Activated T-helper 1 cell treated with anti-CD3 and anti-CD28 coated beads, Interleukin-12 subunit alpha, Interleukin-12 subunit beta, Interleukin-2, Interleukin-4 antibody, amounts not matched to agents 30 ng/mL and 10 ng/mL and 1 ng/mL, durations not matched to agents 14 hours and 24 hours and 36 hours (primary cell): ENCODE measurements around the gene RGS3. TPM values are rescaled to one million over a fixed set of nuclear protein-coding genes. Genes with fewer than 3 reads are reported as not detected.
A peak's percentile ranks its signal among the peaks of the same experiment; 100 is the strongest.

Experiments
- DNase-seq: peaks from one replicate; pipeline ENCODE4 v3.0.0; 2021; ENCODE audit warnings: low spot score
- H3K27ac Mint-ChIP-seq: one replicate; pipeline ENCODE4 v1.8.0; 2021; ENCODE audit warnings: mild to moderate bottlenecking, mixed read lengths
- H3K27me3 Mint-ChIP-seq: one replicate; pipeline ENCODE4 v1.8.0; 2022; ENCODE audit warnings: mild to moderate bottlenecking, moderate library complexity, mixed read lengths; ENCODE audit not compliant: insufficient read depth
- H3K36me3 Mint-ChIP-seq: one replicate; pipeline ENCODE4 v1.8.0; 2021; ENCODE audit warnings: low read depth, mixed read lengths
- H3K4me1 Mint-ChIP-seq: one replicate; pipeline ENCODE4 v1.8.0; 2021; ENCODE audit warnings: low read depth, mixed read lengths
- H3K4me3 Mint-ChIP-seq: one replicate; pipeline ENCODE4 v1.8.0; 2021; ENCODE audit warnings: mild to moderate bottlenecking, moderate library complexity, mixed read lengths
- H3K9me3 Mint-ChIP-seq: one replicate; pipeline ENCODE4 v1.8.0; 2021; ENCODE audit warnings: mixed read lengths
- intact Hi-C: fragments of 100-400 bp; cut with micrococcal nuclease; formaldehyde crosslinking; loops from one replicate; pipeline ENCODE4 v1.15.1; 2024
- total RNA-seq: library from RNA; stranded (reverse); gene quantifications from 2 replicates; pipeline ENCODE4 v1.2.3, GENCODE V29; 2022

RGS3 gene
- total RNA-seq, 1 donor from 2014 or later = 128 TPM

DNA sequence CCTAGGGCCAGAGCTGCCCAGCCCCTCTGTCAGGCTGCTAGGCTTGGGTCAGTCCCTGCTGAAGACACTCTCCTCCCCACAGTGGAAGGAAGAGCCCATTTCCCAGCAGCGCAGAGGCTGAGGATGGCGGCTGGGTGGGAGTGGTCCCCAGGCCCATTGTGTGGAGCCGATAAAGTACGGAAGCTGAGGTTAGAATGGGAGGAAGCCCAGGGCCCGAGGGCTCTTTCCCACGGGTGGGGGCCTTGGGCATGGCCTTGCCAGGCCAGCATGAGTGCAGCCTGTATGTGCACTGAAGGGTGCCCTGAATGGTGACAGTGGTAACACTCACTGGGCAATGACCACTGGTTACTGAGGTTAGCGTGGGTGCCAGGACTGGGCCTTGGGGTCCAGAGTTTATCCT, 125.9 kb downstream of the RGS3 start:
- Mint-ChIP-seq H3K27ac (no peak overlapping the region), H3K9me3 (no peaks in the 10 kb centered on the region), H3K4me3 (peak overlapping the region; percentile 42), H3K4me1 (peaks cover 67% of the 10 kb centered on the region), H3K36me3 (peaks cover 23% of the 10 kb centered on the region), H3K27me3 (no peaks in the 10 kb centered on the region)
- no peak for DNase-seq
- intact Hi-C loops = loop anchor here (10.0 kb wide), 1 partner anchor 1675 kb away; no protein-coding TSS in a partner anchor

DNA sequence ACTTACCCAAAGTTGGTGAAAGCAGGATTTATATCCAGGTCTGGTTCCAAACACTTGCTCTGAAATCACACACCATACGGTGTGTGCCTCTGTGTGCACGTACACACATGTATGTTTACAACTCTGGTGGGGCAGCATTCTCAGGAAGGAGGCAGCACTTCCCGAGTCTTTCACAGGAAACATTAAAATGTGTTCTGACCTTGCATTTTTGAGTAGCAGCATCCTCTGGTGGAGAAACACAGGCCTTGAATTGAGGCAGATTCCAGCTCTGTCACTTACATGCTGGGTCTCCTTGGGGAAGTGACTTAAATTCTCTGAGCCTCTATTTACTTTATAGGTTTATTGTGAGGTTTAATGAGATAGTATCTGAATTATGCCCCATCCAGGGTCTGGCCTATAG, 126.4 kb downstream of the RGS3 start:
- Mint-ChIP-seq H3K36me3 (peaks cover 23% of the 10 kb centered on the region), H3K4me3 (no peak overlapping the region), H3K27ac (no peak overlapping the region), H3K27me3 (no peaks in the 10 kb centered on the region), H3K4me1 (peaks cover 66% of the 10 kb centered on the region), H3K9me3 (no peaks in the 10 kb centered on the region)
- intact Hi-C loops = loop anchor here (2.0 to 10.0 kb wide), 3 partner anchors 143 to 1675 kb away; partner anchors contain the start of gene ALAD
- no peak for DNase-seq

DNA sequence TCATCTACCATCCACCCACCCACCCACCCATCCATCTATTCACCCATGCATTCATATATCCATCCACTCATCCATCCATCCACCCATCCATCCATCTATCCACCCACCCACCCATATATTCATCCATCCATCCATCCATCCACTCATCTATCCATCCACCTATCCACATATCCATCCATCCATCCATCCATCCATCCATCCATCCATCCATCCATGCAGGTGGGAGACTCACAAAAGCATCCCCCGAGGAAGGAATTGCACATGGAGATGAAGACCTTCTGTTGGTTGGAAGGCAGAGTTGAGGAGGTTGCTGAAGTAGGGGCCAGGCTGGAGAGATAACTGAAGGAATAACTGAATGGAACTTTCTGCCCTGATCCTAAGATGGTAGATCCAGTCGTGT, 126.9 kb downstream of the RGS3 start:
- no peaks in the 10 kb centered on the region for H3K9me3 Mint-ChIP-seq
- DNase-seq = no peak
- no peak overlapping the region for H3K4me3 Mint-ChIP-seq
- H3K4me1 Mint-ChIP-seq = peaks cover 62% of the 10 kb centered on the region
- no peak overlapping the region for H3K27ac Mint-ChIP-seq
- H3K36me3 Mint-ChIP-seq = peaks cover 23% of the 10 kb centered on the region
- intact Hi-C loops = loop anchor here (2.0 kb wide), 2 partner anchors 144 to 190 kb away; partner anchors contain the start of gene ALAD
- no peaks in the 10 kb centered on the region for H3K27me3 Mint-ChIP-seq

DNA sequence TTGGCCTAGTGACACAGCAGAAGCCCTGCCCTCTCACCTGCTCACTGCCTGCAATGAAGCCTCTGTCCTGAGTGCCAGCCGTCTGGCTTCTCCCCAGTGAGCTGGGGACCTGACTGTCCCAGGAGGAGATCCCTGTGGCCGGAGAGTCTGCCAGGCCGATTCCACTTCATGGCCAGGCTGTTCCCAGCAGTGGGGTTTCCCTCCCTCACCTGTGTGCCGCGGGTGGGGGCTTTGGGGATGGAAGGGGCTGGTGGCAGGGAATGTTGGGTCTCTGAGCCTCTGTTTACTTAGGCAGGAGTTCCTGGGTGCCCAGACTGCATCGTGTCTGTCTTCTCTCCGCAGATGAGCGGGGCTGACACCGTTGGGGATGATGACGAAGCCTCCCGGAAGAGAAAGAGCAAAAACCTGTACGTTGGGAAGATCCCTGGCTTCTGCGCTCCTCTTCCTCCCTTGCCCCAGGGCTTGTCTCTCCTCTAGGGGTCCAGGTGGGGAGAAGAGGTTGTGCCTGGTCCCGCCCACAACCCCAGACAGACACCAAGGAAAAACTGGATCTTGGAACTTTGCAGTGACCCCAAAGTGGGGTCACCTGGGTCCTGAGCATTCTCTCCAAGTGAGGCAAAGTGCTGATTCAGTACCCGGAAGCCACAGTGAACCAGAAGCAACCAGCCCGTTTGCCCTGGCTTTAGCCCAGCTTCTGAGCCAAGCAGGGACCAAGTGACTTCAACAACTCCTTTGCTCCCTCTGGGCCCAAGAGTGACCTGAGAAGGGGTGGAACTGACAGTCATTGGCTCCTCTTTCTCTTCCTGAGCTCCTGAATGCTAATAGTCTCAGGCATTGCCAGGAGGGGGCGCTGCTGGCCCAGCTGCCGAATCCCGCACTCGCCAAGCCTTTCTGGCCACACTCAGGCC, 127.7 kb downstream of the RGS3 start:
- intact Hi-C loops = loop anchor here (1.0 to 2.0 kb wide), 3 partner anchors 64 to 190 kb away; partner anchors contain the start of gene ALAD
- Mint-ChIP-seq H3K27me3 (no peaks in the 10 kb centered on the region), H3K4me3 (no peak overlapping the region), H3K36me3 (peaks cover 21% of the 10 kb centered on the region), H3K9me3 (no peaks in the 10 kb centered on the region), H3K4me1 (peaks cover 53% of the 10 kb centered on the region), H3K27ac (peak overlapping the region; percentile 34)
- DNase-seq = peak; percentile 37

DNA sequence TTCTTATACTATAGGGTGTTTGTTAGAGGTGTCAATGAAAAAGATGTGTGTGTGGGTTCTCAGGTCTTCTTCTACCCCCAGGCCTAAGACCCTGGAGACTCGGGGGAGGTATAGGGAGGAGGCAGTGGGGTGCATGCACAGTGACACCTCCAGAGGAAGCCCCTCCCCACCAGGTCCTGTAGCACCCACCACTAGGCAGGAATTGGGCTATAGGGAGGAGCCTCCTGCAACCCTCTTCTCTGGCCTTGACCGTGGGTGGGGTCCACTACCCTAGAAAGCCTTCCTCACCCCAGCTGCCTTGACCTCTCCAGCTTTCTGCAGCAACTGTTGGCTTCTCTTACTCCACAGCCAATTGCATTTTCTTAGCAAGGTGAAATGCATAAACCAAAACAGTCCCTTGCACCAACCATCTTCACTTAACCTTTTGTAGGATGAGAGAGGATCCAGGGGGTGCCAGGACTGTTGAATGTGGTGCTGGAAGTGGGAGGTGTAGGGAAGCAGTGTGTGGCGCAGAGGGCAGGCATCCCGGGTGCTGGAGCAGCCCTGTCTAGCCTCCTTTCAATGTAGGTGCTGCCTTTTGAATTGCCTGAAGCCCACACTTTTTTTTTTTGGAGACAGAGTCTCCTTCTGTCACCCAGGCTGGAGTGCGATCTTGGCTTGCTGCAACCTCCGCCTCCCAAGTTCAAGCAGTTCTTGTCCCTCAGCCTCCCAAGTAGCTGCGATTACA, 128.5 kb downstream of the RGS3 start:
- intact Hi-C loops = loop anchor here (1.0 to 2.0 kb wide), 3 partner anchors 63 to 191 kb away; partner anchors contain the start of gene ALAD
- no peaks in the 10 kb centered on the region for H3K27me3 Mint-ChIP-seq
- H3K36me3 Mint-ChIP-seq = peaks cover 21% of the 10 kb centered on the region
- peaks cover 48% of the 10 kb centered on the region for H3K4me1 Mint-ChIP-seq
- H3K27ac Mint-ChIP-seq = peak overlapping the region; percentile 86
- no peak for DNase-seq
- no peaks in the 10 kb centered on the region for H3K9me3 Mint-ChIP-seq
- H3K4me3 Mint-ChIP-seq = no peak overlapping the region

DNA sequence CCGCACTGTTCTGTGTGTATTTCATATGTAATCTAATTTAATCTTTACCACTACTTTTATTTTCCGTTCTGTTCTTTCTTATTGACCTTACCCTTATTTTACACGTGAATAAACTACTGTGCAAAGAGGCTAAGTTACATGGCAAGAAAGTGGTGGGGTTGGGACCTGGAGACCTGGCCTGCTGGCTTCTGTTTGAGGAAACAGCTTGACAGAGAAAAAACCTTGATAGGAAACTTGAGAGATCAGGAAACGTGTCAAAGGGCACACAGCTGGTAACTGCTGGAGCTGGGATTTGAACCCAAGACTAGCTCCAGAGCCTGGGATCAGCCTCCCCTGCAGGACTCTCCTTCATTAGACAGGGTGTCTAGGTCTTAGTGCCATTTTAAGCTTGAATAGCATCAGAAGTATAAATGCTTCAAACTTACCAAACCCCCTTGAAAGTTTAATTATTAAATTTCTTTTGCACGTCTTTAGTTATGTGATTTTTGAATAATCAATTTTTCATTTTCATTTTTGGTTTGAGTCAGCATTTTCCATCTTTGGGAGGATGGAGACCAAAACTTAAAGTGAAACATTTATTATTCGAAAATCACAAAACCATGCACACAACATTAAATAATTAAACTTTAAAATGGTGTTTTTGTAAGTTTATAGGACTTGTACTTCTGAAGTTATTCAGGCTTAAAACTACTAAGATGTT, 129.5 kb downstream of the RGS3 start:
- Mint-ChIP-seq H3K27me3 (no peaks in the 10 kb centered on the region), H3K9me3 (no peaks in the 10 kb centered on the region), H3K27ac (peak overlapping the region; percentile 86), H3K4me1 (peaks cover 48% of the 10 kb centered on the region), H3K4me3 (no peak overlapping the region), H3K36me3 (peaks cover 22% of the 10 kb centered on the region)
- no peak for DNase-seq
- intact Hi-C loops = loop anchor here (1.0 kb wide), 2 partner anchors 9 to 14 kb away; no protein-coding TSS in a partner anchor

DNA sequence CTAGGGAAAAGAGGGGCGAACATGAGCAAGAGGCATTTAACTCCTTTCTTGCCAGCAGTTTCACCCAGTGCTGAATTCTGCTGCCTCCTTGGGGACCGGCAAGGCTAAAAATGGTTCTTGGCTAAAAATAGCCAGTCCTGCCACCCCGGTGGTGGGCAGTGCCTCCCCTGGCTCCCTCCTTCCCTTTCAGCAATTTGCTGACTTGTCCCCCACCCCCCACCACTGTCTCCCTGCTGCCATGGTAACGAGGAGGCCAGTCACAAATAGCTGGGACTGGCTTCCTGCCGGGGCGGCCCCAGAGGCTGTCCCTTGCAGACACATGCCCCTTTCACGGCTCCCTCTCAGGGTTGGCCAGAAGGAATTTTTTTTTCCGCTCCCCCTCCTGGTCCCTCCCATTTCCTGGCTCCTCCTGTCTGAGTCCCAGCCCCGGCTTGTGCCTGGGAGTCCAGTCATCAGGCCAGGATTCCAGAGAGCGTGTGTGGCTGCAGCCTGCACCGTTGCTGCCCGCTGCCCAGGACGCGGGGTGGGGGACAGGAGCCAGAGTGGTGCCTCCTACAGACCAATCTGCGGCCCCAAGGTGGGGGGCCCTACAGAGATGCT, 130.3 kb downstream of the RGS3 start:
- intact Hi-C loops = loop anchor here (1.0 kb wide), 2 partner anchors 9 to 14 kb away; no protein-coding TSS in a partner anchor
- H3K36me3 Mint-ChIP-seq = peaks cover 23% of the 10 kb centered on the region
- H3K9me3 Mint-ChIP-seq = no peaks in the 10 kb centered on the region

DNA sequence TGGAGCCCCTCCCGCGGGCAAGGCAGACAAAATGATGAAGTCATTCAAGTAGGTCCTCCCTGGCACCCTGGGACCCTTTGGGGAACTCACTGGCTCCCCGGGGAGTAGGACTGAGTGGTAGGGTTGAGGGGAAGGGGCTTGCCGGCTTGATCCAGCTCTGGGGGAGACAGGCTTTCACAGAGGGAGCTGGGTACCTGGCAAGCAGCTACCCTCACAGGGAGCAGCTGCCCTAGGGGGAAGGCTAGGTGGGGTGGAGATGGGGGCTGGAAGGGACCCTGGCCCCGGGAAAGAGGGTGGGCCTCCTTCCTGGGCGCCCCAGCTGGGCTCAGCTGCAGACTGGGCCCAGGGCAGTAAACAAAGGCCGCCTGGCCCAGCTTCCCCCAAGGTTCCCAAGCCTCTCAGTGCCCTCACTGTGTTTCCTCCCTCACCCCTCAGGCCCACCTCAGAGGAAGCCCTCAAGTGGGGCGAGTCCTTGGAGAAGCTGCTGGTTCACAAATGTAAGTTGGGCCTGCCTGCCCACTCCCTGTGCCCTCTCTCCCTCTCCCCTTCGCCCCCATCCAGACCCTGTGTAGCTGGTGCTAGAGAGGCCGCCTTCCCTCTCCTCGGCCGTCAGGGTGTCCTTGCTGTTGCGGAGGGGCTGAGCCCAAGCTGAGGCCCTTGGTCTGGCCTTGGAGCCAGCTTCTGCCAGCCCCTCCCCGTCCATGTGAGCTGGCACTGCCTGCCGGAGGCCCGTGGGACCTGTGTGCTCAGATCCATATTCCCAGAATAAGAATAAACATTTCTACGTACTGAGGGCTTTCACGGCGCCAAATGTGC, 131.2 kb downstream of the RGS3 start:
- peaks cover 34% of the 10 kb centered on the region for H3K4me1 Mint-ChIP-seq
- intact Hi-C loops = no loop called here
- DNase-seq = no peak
- H3K9me3 Mint-ChIP-seq = no peaks in the 10 kb centered on the region
- peaks cover 27% of the 10 kb centered on the region for H3K36me3 Mint-ChIP-seq
- H3K4me3 Mint-ChIP-seq = no peak overlapping the region
- H3K27me3 Mint-ChIP-seq = no peaks in the 10 kb centered on the region
- H3K27ac Mint-ChIP-seq = no peak overlapping the region

More for the DNA sequence above, 130.3 kb downstream of the RGS3 start:
- Mint-ChIP-seq H3K27me3 (no peaks in the 10 kb centered on the region), H3K4me1 (peaks cover 43% of the 10 kb centered on the region), H3K27ac (no peak overlapping the region), H3K4me3 (no peak overlapping the region)
- DNase-seq = no peak

DNA sequence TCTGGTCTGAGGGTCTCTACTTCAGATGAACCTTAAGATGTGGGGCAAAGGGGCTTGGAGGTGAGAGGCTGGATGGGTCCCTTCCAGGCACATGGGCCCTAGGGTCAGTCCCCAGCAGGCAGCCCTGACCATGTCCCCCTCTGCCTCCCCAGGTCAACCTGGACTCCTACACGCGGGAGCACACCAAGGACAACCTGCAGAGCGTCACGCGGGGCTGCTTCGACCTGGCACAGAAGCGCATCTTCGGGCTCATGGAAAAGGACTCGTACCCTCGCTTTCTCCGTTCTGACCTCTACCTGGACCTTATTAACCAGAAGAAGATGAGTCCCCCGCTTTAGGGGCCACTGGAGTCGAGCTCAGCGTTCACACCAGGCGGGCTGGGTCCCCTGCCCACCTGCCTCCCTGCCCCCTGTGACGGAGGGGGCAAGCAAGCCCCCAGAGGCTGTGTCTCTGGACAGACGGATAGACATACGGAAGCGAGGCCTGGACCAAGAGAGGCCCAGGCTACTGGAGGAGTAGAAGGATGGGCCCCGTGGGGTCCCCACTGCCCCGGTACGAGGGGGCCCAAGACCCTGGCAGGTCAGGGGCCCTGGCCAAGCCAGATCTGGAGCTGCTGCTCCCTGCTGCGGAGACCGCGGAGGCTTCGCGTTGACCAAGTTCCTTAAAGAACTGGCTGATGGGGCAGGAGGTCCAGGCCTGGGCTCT, 133.2 kb downstream of the RGS3 start:
- no peak for DNase-seq

DNA sequence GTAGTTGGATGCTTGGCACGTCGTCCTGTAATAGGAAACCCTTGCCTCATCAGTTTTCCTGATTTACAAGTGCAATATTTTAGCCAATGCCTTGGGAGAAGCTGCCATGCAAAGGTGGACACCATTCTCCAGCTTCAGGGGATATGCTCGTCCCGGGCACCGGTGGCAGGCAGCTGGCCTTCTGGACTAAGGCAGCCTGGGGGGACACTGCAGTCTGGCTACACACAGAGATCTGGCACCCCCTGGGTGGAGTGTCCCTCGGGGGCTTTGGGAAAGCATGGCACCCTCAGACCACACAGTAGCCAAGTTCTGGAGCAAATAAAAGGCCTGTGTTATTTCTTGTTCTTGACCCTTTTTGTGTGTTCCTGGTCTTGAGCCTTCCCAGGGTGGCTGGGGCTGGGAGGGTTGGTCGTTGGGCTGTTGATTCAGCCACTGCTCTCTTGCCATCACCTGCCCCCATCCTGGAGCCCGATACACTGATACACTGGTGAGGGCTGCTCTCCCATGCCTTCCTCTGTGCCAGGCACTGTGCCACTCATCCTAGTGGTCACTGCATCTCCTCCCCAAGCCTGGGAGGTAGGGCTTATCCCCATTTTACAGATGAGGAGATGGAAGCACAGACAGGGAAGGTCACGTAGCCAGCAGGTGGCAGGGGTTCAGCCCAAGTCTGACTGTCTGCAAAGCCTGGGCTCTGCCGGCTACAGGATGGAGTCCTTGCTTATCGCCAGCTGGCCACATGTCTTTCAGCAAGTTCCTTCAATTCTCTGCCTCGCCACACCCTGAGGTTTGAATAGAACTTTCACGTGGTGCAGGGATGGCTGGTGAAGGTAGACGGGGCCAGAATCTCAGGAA, 134.1 kb downstream of the RGS3 start:
- Mint-ChIP-seq H3K36me3 (peaks cover 22% of the 10 kb centered on the region), H3K27ac (no peak overlapping the region), H3K9me3 (no peaks in the 10 kb centered on the region), H3K27me3 (no peaks in the 10 kb centered on the region), H3K4me3 (no peak overlapping the region), H3K4me1 (peaks cover 11% of the 10 kb centered on the region)
- intact Hi-C loops = no loop called here
- no peak for DNase-seq

More for the DNA sequence above, 133.2 kb downstream of the RGS3 start:
- H3K4me1 Mint-ChIP-seq = peaks cover 15% of the 10 kb centered on the region
- H3K9me3 Mint-ChIP-seq = no peaks in the 10 kb centered on the region
- no peak overlapping the region for H3K4me3 Mint-ChIP-seq
- H3K27me3 Mint-ChIP-seq = no peaks in the 10 kb centered on the region
- no peak overlapping the region for H3K27ac Mint-ChIP-seq
- H3K36me3 Mint-ChIP-seq = peaks cover 25% of the 10 kb centered on the region
- intact Hi-C loops = no loop called here
